GM21381 (cell line): ENCODE measurements around the gene AGXT2.

Source experiments
- ATAC-seq: cut with Tn5 transposase; IDR thresholded peaks from one replicate; pipeline ENCODE4 v1.9.1; 2021; ENCODE audit warnings: mild to moderate bottlenecking, moderate library complexity; ENCODE audit not compliant: unreplicated experiment

The AGXT2 gene

GRCh38 chr5:35047785-35048404, at the start of gene AGXT2:
TSS of gene AGXT2 (minus strand) at chr5:35047949. CDS start at chr5:35047892, 57 bp downstream.
- no peak for ATAC-seq

- ATAC-seq = no peak
Observed at GRCh38 chr5:35096932-35097331, 49.2 kb upstream of the AGXT2 start.

- ATAC-seq = no peak
Observed at GRCh38 chr5:35096216-35096615, 48.5 kb upstream of the AGXT2 start.

- ATAC-seq = no peak
Observed at GRCh38 chr5:35095366-35095765, 47.6 kb upstream of the AGXT2 start.

GRCh38 chr5:35094948-35095347, 47.2 kb upstream of the AGXT2 start:
- no peak for ATAC-seq

- no peak for ATAC-seq
Observed at GRCh38 chr5:35092703-35093102, 45.0 kb upstream of the AGXT2 start.

GRCh38 chr5:35091704-35092103, 44.0 kb upstream of the AGXT2 start:
- ATAC-seq = no peak

- ATAC-seq = no peak
Observed at GRCh38 chr5:35089334-35090314, 41.9 kb upstream of the AGXT2 start.

GRCh38 chr5:35087991-35088390, 40.2 kb upstream of the AGXT2 start:
- ATAC-seq = no peak

- ATAC-seq = no peak
Observed at GRCh38 chr5:35083150-35083549, 35.4 kb upstream of the AGXT2 start.

- no peak for ATAC-seq
Observed at GRCh38 chr5:35082530-35082929, 34.8 kb upstream of the AGXT2 start.

- ATAC-seq = no peak
Observed at GRCh38 chr5:35081134-35081533, 33.4 kb upstream of the AGXT2 start.

- no peak for ATAC-seq
Observed at GRCh38 chr5:35073160-35073559, 25.4 kb upstream of the AGXT2 start.

GRCh38 chr5:35069188-35069587, 21.4 kb upstream of the AGXT2 start:
- no peak for ATAC-seq

- no peak for ATAC-seq
Observed at GRCh38 chr5:35067985-35068384, 20.2 kb upstream of the AGXT2 start.

- ATAC-seq = peak; percentile 96
Observed at GRCh38 chr5:35066260-35066795, 18.6 kb upstream of the AGXT2 start.

GRCh38 chr5:35063414-35063813, 15.7 kb upstream of the AGXT2 start:
- ATAC-seq = no peak

GRCh38 chr5:35061211-35061770, 13.5 kb upstream of the AGXT2 start:
- no peak for ATAC-seq

GRCh38 chr5:35060236-35060635, 12.5 kb upstream of the AGXT2 start:
- ATAC-seq = no peak

- no peak for ATAC-seq
Observed at GRCh38 chr5:35059251-35059650, 11.5 kb upstream of the AGXT2 start.

GRCh38 chr5:35058374-35058788, 10.6 kb upstream of the AGXT2 start:
- ATAC-seq = peak; percentile 91
